Esophagus squamous epithelium (tissue), 5 donors: ENCODE measurements around the gene ADAMTS2. TPM values are rescaled to one million over a fixed set of nuclear protein-coding genes. Genes with fewer than 3 reads are reported as not detected.

ENCODE experiments used
- DNase-seq: peaks from one replicate; lab custom pipeline; 2025; lab: John Stamatoyannopoulos, UW
- H3K27ac ChIP-seq, 4 donors: fragments of 200-600 bp; sonication (generic); one replicate each; pipeline ENCODE4 v1.5.1; 2016 to 2019; ENCODE audit warnings: mild to moderate bottlenecking in 1 of 4
- H3K27me3 ChIP-seq, 4 donors: fragments of 200-600 bp; sonication (generic); 1 replicate in 3 of 4; 2 replicates in 1 of 4; pipeline versions ENCODE4 v1.5.1 to v1.6.0; 2017 to 2021; ENCODE audit warnings: antibody characterized with exemption in 1 of 4
- H3K36me3 ChIP-seq, 3 donors: fragments of 200-600 bp; sonication (generic); one replicate each; pipeline ENCODE4 v1.5.1; 2016 to 2019
- H3K4me1 ChIP-seq, 3 donors: fragments of 200-600 bp; sonication (generic); one replicate each; pipeline ENCODE4 v1.5.1; 2017 to 2019
- H3K4me3 ChIP-seq, 4 donors: fragments of 200-600 bp; sonication (generic); 1 replicate in 3 of 4; 2 replicates in 1 of 4; pipeline ENCODE4 v1.5.1; 2016 to 2019; ENCODE audit warnings: mild to moderate bottlenecking in 2 of 4, moderate library complexity in 1 of 4
- H3K9me3 ChIP-seq, 3 donors: fragments of 200-600 bp; sonication (generic); one replicate each; pipeline ENCODE4 v1.5.1; 2016 to 2019
- CTCF ChIP-seq, 6 experiments: fragments of 450-650 bp in 4 of 6; fragments of 200-600 bp in 2 of 6; sonication (generic) in 2 of 6; IDR thresholded peaks; one replicate each; pipeline ENCODE4 v1.5.1; 2016 to 2019; ENCODE audit warnings: antibody characterized with exemption in 6 of 6, mild to moderate bottlenecking in 4 of 6, moderate library complexity in 4 of 6
- POLR2A ChIP-seq, 4 donors: fragments of 450-650 bp; IDR thresholded peaks; one replicate each; pipeline ENCODE4 v1.6.1; 2017; ENCODE audit warnings: antibody characterized with exemption in 4 of 4, mild to moderate bottlenecking in 4 of 4, moderate library complexity in 3 of 4
- WGBS, 2 donors: methylation state at CpG; one replicate each; pipeline ENCODE4 v1.1.5; 2018; 5-methylcytosine and 5-hydroxymethylcytosine counted together
- intact Hi-C: fragments of 100-400 bp; cut with DNase I; formaldehyde crosslinking; loops from one replicate; pipeline ENCODE4 v1.15.0; 2022
- total RNA-seq, 4 donors: library from RNA; depleted of rRNA; stranded (reverse); fragments of >200 nt; gene quantifications; one replicate each; pipeline ENCODE4 v1.1.0, GENCODE V29; 2016
- donor health status: DM: yes; HTN: yes; CAD: no.

Gene ADAMTS2
- total RNA-seq, 4 donors from 2014 or later: 1.3 to 10.3 (median 5.2) TPM

- Histone ChIP-seq H3K27ac (no peak overlapping the region), H3K27me3 (peaks cover 0 to 5% (median 0%) of the 10 kb centered on the region in 4 donors), H3K9me3 (no peaks in the 10 kb centered on the region), H3K36me3 (no peaks in the 10 kb centered on the region), H3K4me3 (no peak overlapping the region), H3K4me1 (no peaks in the 10 kb centered on the region)
- TF ChIP-seq CTCF (IDR thresholded peaks at IDR 0.05) (no peak), POLR2A (IDR thresholded peaks at IDR 0.05) (no peak)
- DNase-seq: no peak
- 82 to 83% methylated on average over 2 to 4 of the region's 6 CpGs for WGBS, 2 donors
- intact Hi-C loops: no loop called here
Observed at GRCh38 chr5:179210478-179210877, 134.8 kb downstream of the ADAMTS2 start.

GRCh38 chr5:179209359-179210150, 135.7 kb downstream of the ADAMTS2 start:
- Histone ChIP-seq H3K4me1 (no peaks in the 10 kb centered on the region), H3K36me3 (no peaks in the 10 kb centered on the region), H3K9me3 (no peaks in the 10 kb centered on the region), H3K27me3 (peaks cover 0 to 5% (median 0%) of the 10 kb centered on the region in 4 donors), H3K4me3 (no peak overlapping the region), H3K27ac (no peak overlapping the region)
- DNase-seq: no peak
- TF ChIP-seq CTCF (IDR thresholded peaks at IDR 0.05) (no peak), POLR2A (IDR thresholded peaks at IDR 0.05) (no peak)
- WGBS, 2 donors: 69 to 77% methylated on average over 11 to 16 of the region's 20 CpGs
- intact Hi-C loops: no loop called here

- no peaks in the 10 kb centered on the region for H3K4me1 ChIP-seq
- 82% methylated on average over 3 of the region's 18 CpGs; no CpG with 5 or more reads in 1 of the 2 donors for WGBS, 2 donors
- DNase-seq: no peak
- TF ChIP-seq CTCF (IDR thresholded peaks at IDR 0.05): no peak
- H3K27ac ChIP-seq: no peak overlapping the region
- intact Hi-C loops: no loop called here
- no peaks in the 10 kb centered on the region for H3K9me3 ChIP-seq
- H3K4me3 ChIP-seq: no peak overlapping the region
- peaks cover 0 to 5% (median 0%) of the 10 kb centered on the region in 4 donors for H3K27me3 ChIP-seq
- H3K36me3 ChIP-seq: no peaks in the 10 kb centered on the region
Observed at GRCh38 chr5:179208706-179209358, 136.4 kb downstream of the ADAMTS2 start.

GRCh38 chr5:179207920-179208705, 137.1 kb downstream of the ADAMTS2 start:
- H3K4me1 ChIP-seq: no peaks in the 10 kb centered on the region
- H3K36me3 ChIP-seq: no peaks in the 10 kb centered on the region
- H3K4me3 ChIP-seq: no peak overlapping the region
- 80 to 81% methylated on average over 2 to 6 of the region's 22 CpGs for WGBS, 2 donors
- H3K9me3 ChIP-seq: no peaks in the 10 kb centered on the region
- intact Hi-C loops: no loop called here
- no peak overlapping the region for H3K27ac ChIP-seq
- H3K27me3 ChIP-seq: peaks cover 0 to 5% (median 0%) of the 10 kb centered on the region in 4 donors
- no peak for DNase-seq
- TF ChIP-seq CTCF (IDR thresholded peaks at IDR 0.05) (no peak), POLR2A (IDR thresholded peaks at IDR 0.05) (no peak)
